HG03095 (cell line): Measurements from ENCODE around the gene RNF220.
"Not testable (repeated sequence)": the region's sequence is repeated elsewhere in the genome, so short reads cannot be mapped to it uniquely, and the experiment has no call there.

Experiments
- ATAC-seq: cut with Tn5 transposase; IDR thresholded peaks from one replicate; pipeline ENCODE4 v1.9.1; 2021; ENCODE audit warnings: moderate library complexity; ENCODE audit not compliant: unreplicated experiment

RNF220 gene

GRCh38 chr1:44545961-44546360 is 140.9 kb downstream of the RNF220 start:
- no peak for ATAC-seq

- no peak for ATAC-seq
Measured at GRCh38 chr1:44546403-44547053, 141.5 kb downstream of the RNF220 start.

GRCh38 chr1:44547361-44547760 is 142.3 kb downstream of the RNF220 start:
- ATAC-seq: no peak

GRCh38 chr1:44547837-44548236 is 142.8 kb downstream of the RNF220 start:
- ATAC-seq: no peak

GRCh38 chr1:44549510-44549909 is 144.5 kb downstream of the RNF220 start:
- no peak for ATAC-seq

- no peak for ATAC-seq
Measured at GRCh38 chr1:44553127-44553758, 148.2 kb downstream of the RNF220 start.

GRCh38 chr1:44553771-44554170 is 148.7 kb downstream of the RNF220 start:
- no peak for ATAC-seq

GRCh38 chr1:44554706-44555105 is 149.7 kb downstream of the RNF220 start:
- no peak for ATAC-seq

- no peak for ATAC-seq
Measured at GRCh38 chr1:44557778-44558177, 152.7 kb downstream of the RNF220 start.

- no peak for ATAC-seq
Measured at GRCh38 chr1:44558883-44559282, 153.8 kb downstream of the RNF220 start.

GRCh38 chr1:44559330-44559729 is 154.3 kb downstream of the RNF220 start:
- ATAC-seq: no peak

- no peak for ATAC-seq
Measured at GRCh38 chr1:44559913-44560312, 154.9 kb downstream of the RNF220 start.

GRCh38 chr1:44560696-44561095 is 155.6 kb downstream of the RNF220 start:
- ATAC-seq: not testable (repeated sequence)

GRCh38 chr1:44565259-44565750 is 160.2 kb downstream of the RNF220 start:
- no peak for ATAC-seq

- no peak for ATAC-seq
Measured at GRCh38 chr1:44565833-44566232, 160.8 kb downstream of the RNF220 start.

- no peak for ATAC-seq
Measured at GRCh38 chr1:44566281-44567046, 161.4 kb downstream of the RNF220 start.

- no peak for ATAC-seq
Measured at GRCh38 chr1:44568128-44568900, 163.3 kb downstream of the RNF220 start.

- no peak for ATAC-seq
Measured at GRCh38 chr1:44569491-44569890, 164.4 kb downstream of the RNF220 start.

GRCh38 chr1:44571712-44572571 is 166.9 kb downstream of the RNF220 start:
- no peak for ATAC-seq

GRCh38 chr1:44572572-44572879 is 167.5 kb downstream of the RNF220 start:
- ATAC-seq: no peak
